Sigmoid colon (tissue), 3 donors: ENCODE data around the gene CFAP45.

Source experiments
- POLR2A ChIP-seq, 2 donors: fragments of 450-650 bp; IDR thresholded peaks; one replicate each; pipeline ENCODE4 v1.6.1; 2016; ENCODE audit warnings: antibody characterized with exemption in 2 of 2, mild to moderate bottlenecking in 2 of 2, moderate library complexity in 2 of 2
- TF ChIP-seq, protein P1 (sequence below), 4 experiments: fragments of 450-650 bp in 3 of 4; fragments of 200-600 bp in 1 of 4; IDR thresholded peaks; one replicate each; pipeline ENCODE4 v1.5.1; 2016 to 2019; ENCODE audit warnings: antibody characterized with exemption in 4 of 4, mild to moderate bottlenecking in 3 of 4, moderate library complexity in 2 of 4

GRCh38 chr1:159936273-159936904, 36.4 kb upstream of the CFAP45 start:
- TF ChIP-seq, protein P1, sequence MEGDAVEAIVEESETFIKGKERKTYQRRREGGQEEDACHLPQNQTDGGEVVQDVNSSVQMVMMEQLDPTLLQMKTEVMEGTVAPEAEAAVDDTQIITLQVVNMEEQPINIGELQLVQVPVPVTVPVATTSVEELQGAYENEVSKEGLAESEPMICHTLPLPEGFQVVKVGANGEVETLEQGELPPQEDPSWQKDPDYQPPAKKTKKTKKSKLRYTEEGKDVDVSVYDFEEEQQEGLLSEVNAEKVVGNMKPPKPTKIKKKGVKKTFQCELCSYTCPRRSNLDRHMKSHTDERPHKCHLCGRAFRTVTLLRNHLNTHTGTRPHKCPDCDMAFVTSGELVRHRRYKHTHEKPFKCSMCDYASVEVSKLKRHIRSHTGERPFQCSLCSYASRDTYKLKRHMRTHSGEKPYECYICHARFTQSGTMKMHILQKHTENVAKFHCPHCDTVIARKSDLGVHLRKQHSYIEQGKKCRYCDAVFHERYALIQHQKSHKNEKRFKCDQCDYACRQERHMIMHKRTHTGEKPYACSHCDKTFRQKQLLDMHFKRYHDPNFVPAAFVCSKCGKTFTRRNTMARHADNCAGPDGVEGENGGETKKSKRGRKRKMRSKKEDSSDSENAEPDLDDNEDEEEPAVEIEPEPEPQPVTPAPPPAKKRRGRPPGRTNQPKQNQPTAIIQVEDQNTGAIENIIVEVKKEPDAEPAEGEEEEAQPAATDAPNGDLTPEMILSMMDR (IDR thresholded peaks at IDR 0.05), result peak; percentile 93 to 99 (median 98)
- no peak for TF ChIP-seq POLR2A (IDR thresholded peaks at IDR 0.05)
